ENCODE measurements around the gene WDR49.

The WDR49 gene

GRCh38 chr3:167483708-167484475, 169.8 kb downstream of the WDR49 start:
- DNase-seq: no peak

- DNase-seq: no peak
Measured at GRCh38 chr3:167481164-167481563, 172.6 kb downstream of the WDR49 start.

- DNase-seq: no peak
Measured at GRCh38 chr3:167480748-167481147, 173.0 kb downstream of the WDR49 start.

GRCh38 chr3:167473863-167474262, 179.9 kb downstream of the WDR49 start, which contains the start of gene SERPINI2:
SERPINI2 (minus strand) TSS chr3:167474042; CDS start chr3:167471834, 2,208 bp downstream.
- no peak for DNase-seq

GRCh38 chr3:167469381-167469780, 184.4 kb downstream of the WDR49 start:
- no peak for DNase-seq

- no peak for DNase-seq
Measured at GRCh38 chr3:167467848-167468611, 185.7 kb downstream of the WDR49 start.

- DNase-seq: no peak
Measured at GRCh38 chr3:167466966-167467365, 186.8 kb downstream of the WDR49 start.

- DNase-seq: no peak
Measured at GRCh38 chr3:167456157-167456799, 197.5 kb downstream of the WDR49 start.

GRCh38 chr3:167453815-167454214, 199.9 kb downstream of the WDR49 start:
- DNase-seq: no peak

- DNase-seq: no peak
Measured at GRCh38 chr3:167451282-167451681, 202.5 kb downstream of the WDR49 start.

- no peak for DNase-seq
Measured at GRCh38 chr3:167450675-167451074, 203.1 kb downstream of the WDR49 start.

GRCh38 chr3:167450195-167450594, 203.5 kb downstream of the WDR49 start:
- DNase-seq: no peak

- DNase-seq: no peak
Measured at GRCh38 chr3:167445491-167445890, 208.3 kb downstream of the WDR49 start.

- DNase-seq: no peak
Measured at GRCh38 chr3:167441256-167441655, 212.5 kb downstream of the WDR49 start.

GRCh38 chr3:167437428-167438139, 216.2 kb downstream of the WDR49 start:
- no peak for DNase-seq
